HEK293 (cell line): Measurements from ENCODE around the gene FAM228B.

Experiments used
- BCL11A ChIP-seq: fragments of 450-650 bp; formaldehyde crosslinking; IDR thresholded peaks from 2 replicates; pipeline ENCODE4 v1.5.1; 2016; ENCODE audit warnings: low read depth, missing biosample characterization, missing genetic modification characterization
- TCF7L2 ChIP-seq: IDR thresholded peaks from 2 replicates; pipeline ENCODE4 v1.6.1; 2011; ENCODE audit warnings: low read depth, mild to moderate bottlenecking, inconsistent platforms, low read length, moderate library complexity, borderline replicate concordance
- YY2 ChIP-seq: fragments of 450-650 bp; formaldehyde crosslinking; IDR thresholded peaks from 2 replicates; pipeline ENCODE4 v1.5.1; 2016; ENCODE audit warnings: missing biosample characterization, missing genetic modification characterization
- ZBTB1 ChIP-seq: fragments of 450-650 bp; formaldehyde crosslinking; IDR thresholded peaks from 2 replicates; pipeline ENCODE4 v1.5.1; 2016; ENCODE audit warnings: missing biosample characterization, missing genetic modification characterization
- ZBTB10 ChIP-seq: fragments of 450-650 bp; formaldehyde crosslinking; IDR thresholded peaks from 2 replicates; pipeline ENCODE4 v1.5.1; 2016; ENCODE audit warnings: missing biosample characterization, missing genetic modification characterization
- ZBTB6 ChIP-seq: fragments of 450-650 bp; formaldehyde crosslinking; IDR thresholded peaks from 2 replicates; pipeline ENCODE4 v1.5.1; 2017; ENCODE audit warnings: missing biosample characterization, missing genetic modification characterization
- ZBTB8A ChIP-seq: fragments of 450-650 bp; formaldehyde crosslinking; IDR thresholded peaks from 2 replicates; pipeline ENCODE4 v1.5.1; 2016; ENCODE audit warnings: missing biosample characterization, missing genetic modification characterization
- ZEB2 ChIP-seq: fragments of 450-650 bp; formaldehyde crosslinking; IDR thresholded peaks from 2 replicates; pipeline ENCODE4 v1.5.1; 2016; ENCODE audit warnings: missing biosample characterization, missing genetic modification characterization
- ZFP37 ChIP-seq: fragments of 450-650 bp; formaldehyde crosslinking; IDR thresholded peaks from 2 replicates; pipeline ENCODE4 v1.5.1; 2016; ENCODE audit warnings: missing biosample characterization, missing genetic modification characterization
- ZNF138 ChIP-seq: fragments of 450-650 bp; formaldehyde crosslinking; IDR thresholded peaks from 2 replicates; pipeline ENCODE4 v1.5.1; 2016; ENCODE audit warnings: missing biosample characterization, missing genetic modification characterization, borderline replicate concordance
- ZNF2 ChIP-seq: fragments of 450-650 bp; formaldehyde crosslinking; IDR thresholded peaks from 2 replicates; pipeline ENCODE4 v1.5.1; 2016; ENCODE audit warnings: missing biosample characterization, missing genetic modification characterization
- ZNF239 ChIP-seq: fragments of 450-650 bp; formaldehyde crosslinking; IDR thresholded peaks from 2 replicates; pipeline ENCODE4 v1.5.1; 2016; ENCODE audit warnings: missing biosample characterization, missing genetic modification characterization
- ZNF24 ChIP-seq: fragments of 450-650 bp; formaldehyde crosslinking; IDR thresholded peaks from 2 replicates; pipeline ENCODE4 v1.5.1; 2016; ENCODE audit warnings: missing biosample characterization, missing genetic modification characterization
- ZNF335 ChIP-seq: fragments of 450-650 bp; formaldehyde crosslinking; conservative IDR thresholded peaks from 2 replicates; pipeline ENCODE4 v1.5.1; 2016; ENCODE audit warnings: missing biosample characterization, missing genetic modification characterization
- ZNF423 ChIP-seq: fragments of 450-650 bp; formaldehyde crosslinking; IDR thresholded peaks from 2 replicates; pipeline ENCODE4 v1.5.1; 2016; ENCODE audit warnings: missing biosample characterization, missing genetic modification characterization
- ZNF473 ChIP-seq: fragments of 450-650 bp; formaldehyde crosslinking; IDR thresholded peaks from 2 replicates; pipeline ENCODE4 v1.5.1; 2017; ENCODE audit warnings: missing biosample characterization, missing genetic modification characterization
- ZNF510 ChIP-seq: fragments of 450-650 bp; formaldehyde crosslinking; IDR thresholded peaks from 2 replicates; pipeline ENCODE4 v1.5.1; 2018; ENCODE audit warnings: mild to moderate bottlenecking, missing genetic modification characterization, missing biosample characterization; ENCODE audit not compliant: insufficient replicate concordance
- ZNF561 ChIP-seq: fragments of 450-650 bp; IDR thresholded peaks from 2 replicates; pipeline ENCODE4 v1.5.1; 2018; ENCODE audit warnings: missing biosample characterization, missing genetic modification characterization, borderline replicate concordance
- ZNF747 ChIP-seq: fragments of 450-650 bp; formaldehyde crosslinking; IDR thresholded peaks from 2 replicates; pipeline ENCODE4 v1.5.1; 2016; ENCODE audit warnings: missing biosample characterization, missing genetic modification characterization
- ZNF76 ChIP-seq: fragments of 450-650 bp; formaldehyde crosslinking; IDR thresholded peaks from 2 replicates; pipeline ENCODE4; 2016; ENCODE audit warnings: low read depth, missing biosample characterization, missing genetic modification characterization, borderline replicate concordance
- ZNF843 ChIP-seq: fragments of 450-650 bp; formaldehyde crosslinking; IDR thresholded peaks from 2 replicates; pipeline ENCODE4 v1.5.1; 2016; ENCODE audit warnings: missing biosample characterization, missing genetic modification characterization
- ZSCAN4 ChIP-seq: fragments of 450-650 bp; formaldehyde crosslinking; IDR thresholded peaks from 2 replicates; pipeline ENCODE4 v1.5.1; 2017; ENCODE audit warnings: missing biosample characterization, missing genetic modification characterization
- ZXDB ChIP-seq: fragments of 450-650 bp; formaldehyde crosslinking; IDR thresholded peaks from 2 replicates; pipeline ENCODE4 v1.5.1; 2016; ENCODE audit warnings: missing biosample characterization, missing genetic modification characterization
- TF ChIP-seq, protein P1 (sequence below): fragments of 450-650 bp; formaldehyde crosslinking; IDR thresholded peaks from 2 replicates; pipeline ENCODE4 v1.5.1; 2016; ENCODE audit warnings: missing biosample characterization, missing genetic modification characterization
- TF ChIP-seq, protein P2 (sequence below): fragments of 450-650 bp; formaldehyde crosslinking; conservative IDR thresholded peaks from 2 replicates; pipeline ENCODE4 v1.5.1; 2016; ENCODE audit warnings: low read depth, missing biosample characterization, missing genetic modification characterization

FAM228B gene

GRCh38 chr2:24084386-24085199, 38.7 kb upstream of the FAM228B start, which contains the start of gene TP53I3 (continued):
- no peak for TF ChIP-seq ZNF138 (tag by site-specific recombination)
- TF ChIP-seq ZBTB8A (tag by site-specific recombination), result peak; percentile 87
- TF ChIP-seq ZNF473 (tag by site-specific recombination), result no peak
- TF ChIP-seq BCL11A (tag by site-specific recombination), result peak; percentile 55; the same call in 1 of the 2 replicates
- TF ChIP-seq ZNF561 (tag by site-specific recombination), result peak; percentile 76
- no peak for TF ChIP-seq TCF7L2
- TF ChIP-seq YY2 (tag by site-specific recombination), result peak; percentile 34; the same call in 1 of the 2 replicates
- 0 out of 2 replicates have a peak, but pooled peaks have one; percentile 29 for TF ChIP-seq ZNF24 (tag by site-specific recombination)
- TF ChIP-seq ZBTB10, result 0 out of 2 replicates have a peak, but pooled peaks have one; percentile 28
- TF ChIP-seq, protein P1, sequence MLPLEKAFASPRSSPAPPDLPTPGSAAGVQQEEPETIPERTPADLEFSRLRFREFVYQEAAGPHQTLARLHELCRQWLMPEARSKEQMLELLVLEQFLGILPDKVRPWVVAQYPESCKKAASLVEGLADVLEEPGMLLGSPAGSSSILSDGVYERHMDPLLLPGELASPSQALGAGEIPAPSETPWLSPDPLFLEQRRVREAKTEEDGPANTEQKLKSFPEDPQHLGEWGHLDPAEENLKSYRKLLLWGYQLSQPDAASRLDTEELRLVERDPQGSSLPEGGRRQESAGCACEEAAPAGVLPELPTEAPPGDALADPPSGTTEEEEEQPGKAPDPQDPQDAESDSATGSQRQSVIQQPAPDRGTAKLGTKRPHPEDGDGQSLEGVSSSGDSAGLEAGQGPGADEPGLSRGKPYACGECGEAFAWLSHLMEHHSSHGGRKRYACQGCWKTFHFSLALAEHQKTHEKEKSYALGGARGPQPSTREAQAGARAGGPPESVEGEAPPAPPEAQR (tag by site-specific recombination), result no peak
- peak; percentile 63; the same call in 1 of the 2 replicates for TF ChIP-seq ZNF76 (tag by site-specific recombination)
- no peak for TF ChIP-seq ZNF239 (tag by site-specific recombination)
- peak; percentile 92 for TF ChIP-seq ZNF335 (tag by site-specific recombination)
- 0 out of 2 replicates have a peak, but pooled peaks have one; percentile 4 for TF ChIP-seq ZBTB6 (tag by site-specific recombination)
- TF ChIP-seq ZNF423 (tag by site-specific recombination), result no peak
- TF ChIP-seq ZNF843 (tag by site-specific recombination), result peak; percentile 16; the same call in 1 of the 2 replicates
- TF ChIP-seq ZNF510 (tag by site-specific recombination), result no peak
- TF ChIP-seq ZFP37 (tag by site-specific recombination), result peak; percentile 82; the same call in 1 of the 2 replicates
- 0 out of 2 replicates have a peak, but pooled peaks have one; percentile 36 for TF ChIP-seq ZSCAN4
- TF ChIP-seq ZNF747 (tag by site-specific recombination), result no peak
- TF ChIP-seq ZNF2, result peak; percentile 81; the same call in 1 of the 2 replicates
- TF ChIP-seq, protein P2, sequence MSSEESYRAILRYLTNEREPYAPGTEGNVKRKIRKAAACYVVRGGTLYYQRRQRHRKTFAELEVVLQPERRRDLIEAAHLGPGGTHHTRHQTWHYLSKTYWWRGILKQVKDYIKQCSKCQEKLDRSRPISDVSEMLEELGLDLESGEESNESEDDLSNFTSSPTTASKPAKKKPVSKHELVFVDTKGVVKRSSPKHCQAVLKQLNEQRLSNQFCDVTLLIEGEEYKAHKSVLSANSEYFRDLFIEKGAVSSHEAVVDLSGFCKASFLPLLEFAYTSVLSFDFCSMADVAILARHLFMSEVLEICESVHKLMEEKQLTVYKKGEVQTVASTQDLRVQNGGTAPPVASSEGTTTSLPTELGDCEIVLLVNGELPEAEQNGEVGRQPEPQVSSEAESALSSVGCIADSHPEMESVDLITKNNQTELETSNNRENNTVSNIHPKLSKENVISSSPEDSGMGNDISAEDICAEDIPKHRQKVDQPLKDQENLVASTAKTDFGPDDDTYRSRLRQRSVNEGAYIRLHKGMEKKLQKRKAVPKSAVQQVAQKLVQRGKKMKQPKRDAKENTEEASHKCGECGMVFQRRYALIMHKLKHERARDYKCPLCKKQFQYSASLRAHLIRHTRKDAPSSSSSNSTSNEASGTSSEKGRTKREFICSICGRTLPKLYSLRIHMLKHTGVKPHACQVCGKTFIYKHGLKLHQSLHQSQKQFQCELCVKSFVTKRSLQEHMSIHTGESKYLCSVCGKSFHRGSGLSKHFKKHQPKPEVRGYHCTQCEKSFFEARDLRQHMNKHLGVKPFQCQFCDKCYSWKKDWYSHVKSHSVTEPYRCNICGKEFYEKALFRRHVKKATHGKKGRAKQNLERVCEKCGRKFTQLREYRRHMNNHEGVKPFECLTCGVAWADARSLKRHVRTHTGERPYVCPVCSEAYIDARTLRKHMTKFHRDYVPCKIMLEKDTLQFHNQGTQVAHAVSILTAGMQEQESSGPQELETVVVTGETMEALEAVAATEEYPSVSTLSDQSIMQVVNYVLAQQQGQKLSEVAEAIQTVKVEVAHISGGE (tag by site-specific recombination), result peak; percentile 60; the same call in 1 of the 2 replicates
- no peak for TF ChIP-seq ZBTB1
- no peak for TF ChIP-seq ZXDB (tag by site-specific recombination)
- TF ChIP-seq ZEB2 (tag by site-specific recombination), result peak; percentile 60; the same call in 1 of the 2 replicates
